ENCODE results near the gene SLC30A7.

SLC30A7 gene

GRCh38 chr1:101008229-101008834 lies 112.4 kb downstream of the SLC30A7 start:
- no peak for DNase-seq (ENCODE audit: low spot score)
- no peak overlapping the region for H3K27ac ChIP-seq

GRCh38 chr1:101013776-101014175 lies 117.9 kb downstream of the SLC30A7 start:
- no peak for DNase-seq (ENCODE audit: low spot score)
- Histone ChIP-seq H3K4me3 (no peak overlapping the region), H3K27ac (no peak overlapping the region)
- TF ChIP-seq CTCF (IDR thresholded peaks at IDR 0.05): no peak

More at GRCh38 chr1:101008229-101008834, 112.4 kb downstream of the SLC30A7 start:
- TF ChIP-seq CTCF (IDR thresholded peaks at IDR 0.05): no peak
- H3K4me3 ChIP-seq: no peak overlapping the region

DNA sequence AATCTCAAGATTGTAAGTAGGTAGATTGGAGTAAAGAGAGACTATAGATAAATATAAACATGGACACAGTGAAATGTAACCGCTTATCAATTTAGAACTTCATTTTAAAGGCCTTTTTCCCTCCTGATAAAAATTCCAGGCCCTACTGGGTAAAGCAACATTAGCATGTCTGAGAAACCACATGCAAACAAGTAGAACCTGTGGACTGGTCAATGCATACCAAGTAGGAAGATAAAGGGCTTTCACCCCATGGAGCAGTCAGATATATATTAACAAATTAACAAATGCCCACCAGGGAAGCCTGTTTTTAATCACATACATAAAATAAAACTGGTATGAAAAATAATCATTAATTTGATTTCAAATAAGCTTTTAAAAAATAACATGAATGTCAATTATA lies 121.6 kb downstream of the SLC30A7 start:
- no peak for DNase-seq (ENCODE audit: low spot score)
- no peak for TF ChIP-seq CTCF (IDR thresholded peaks at IDR 0.05)
- no peak overlapping the region for H3K4me3 ChIP-seq
- no peak overlapping the region for H3K27ac ChIP-seq

DNA sequence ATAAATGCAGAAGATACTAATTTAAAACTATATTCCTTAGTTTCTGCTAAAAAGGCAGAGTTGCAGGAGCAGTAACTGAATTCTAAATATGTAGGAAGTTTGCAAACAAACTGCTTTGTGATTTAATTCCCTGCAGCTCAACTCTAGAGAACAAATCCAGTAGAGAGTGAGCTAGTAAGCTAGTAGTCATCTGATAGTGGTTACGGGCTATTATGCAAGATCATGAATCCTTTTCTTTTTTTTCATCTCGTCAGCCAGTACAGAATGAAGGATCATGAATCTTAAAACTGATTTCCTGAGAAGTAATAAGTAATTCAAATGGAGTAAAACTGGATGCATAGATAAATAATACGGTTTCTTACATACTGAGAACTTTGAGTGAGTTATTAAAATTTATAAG lies 126.4 kb downstream of the SLC30A7 start:
- DNase-seq (ENCODE audit: low spot score): no peak
- no peak overlapping the region for H3K4me3 ChIP-seq
- H3K27ac ChIP-seq: no peak overlapping the region
- no peak for TF ChIP-seq CTCF (IDR thresholded peaks at IDR 0.05)

DNA sequence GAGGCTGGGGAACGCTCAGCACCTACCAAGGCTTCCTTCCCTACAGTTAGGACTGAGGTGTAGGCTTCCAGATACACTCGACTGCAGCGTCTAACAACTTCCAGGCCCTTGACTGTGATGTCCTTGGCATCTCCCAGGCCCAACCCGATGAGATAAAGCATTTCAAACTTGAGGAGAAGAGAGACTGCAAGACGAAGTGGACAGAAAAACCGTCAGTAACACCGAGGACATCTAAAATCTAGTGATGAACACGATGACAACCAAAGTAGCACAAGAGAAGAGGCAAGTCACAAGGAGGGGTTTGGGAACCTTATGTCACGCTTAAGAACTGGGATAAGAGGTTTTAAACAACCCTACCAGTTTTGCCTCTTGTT lies 129.4 kb downstream of the SLC30A7 start:
- no peak for DNase-seq (ENCODE audit: low spot score)
- H3K4me3 ChIP-seq: peak overlapping the region; percentile 75
- no peak for TF ChIP-seq CTCF (IDR thresholded peaks at IDR 0.05)
- H3K27ac ChIP-seq: peak overlapping the region; percentile 58 to 81

DNA sequence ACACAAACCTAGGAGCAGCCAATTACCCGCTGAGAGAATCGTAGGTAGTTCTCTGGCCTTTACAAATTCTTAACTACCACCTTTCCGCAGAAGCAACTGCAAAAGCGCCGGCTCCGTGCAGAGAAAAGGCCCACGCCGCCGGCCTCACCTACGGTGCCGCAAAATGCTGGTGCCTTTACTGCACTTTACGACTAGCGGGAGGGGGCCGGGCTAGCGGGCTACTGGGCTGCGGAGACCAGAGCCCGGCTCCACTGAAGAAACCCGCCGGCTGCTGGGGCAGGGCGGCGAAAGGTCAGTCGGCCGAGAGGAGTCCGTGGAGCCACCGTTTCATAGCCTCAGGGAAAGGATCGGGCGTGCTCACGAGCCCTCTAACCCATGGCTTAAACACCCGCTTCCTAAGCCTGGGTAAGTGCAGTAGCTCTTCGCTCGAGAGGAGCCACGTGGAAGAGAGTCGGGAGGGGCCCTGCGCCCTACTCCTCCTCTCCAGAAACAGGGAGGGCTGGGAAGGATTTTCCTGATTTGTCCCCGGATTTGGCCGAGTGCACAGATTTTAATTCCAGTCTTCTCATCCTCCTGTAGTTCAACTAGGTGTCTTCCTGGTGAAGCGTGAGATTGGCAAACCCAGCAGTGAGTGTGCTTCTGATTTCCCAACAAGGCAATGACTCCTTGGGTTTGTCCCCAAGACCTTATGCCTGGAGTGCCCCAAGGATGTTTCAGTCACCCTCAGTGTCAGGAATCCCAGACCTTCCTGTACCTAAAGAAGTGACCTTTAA lies 130.0 kb downstream of the SLC30A7 start, which contains the start of gene DPH5:
DPH5 (minus strand) TSS at position 128 of the 773 bp plus-strand sequence. CDS start 341 bp downstream, outside the sequence.
- TF ChIP-seq CTCF (IDR thresholded peaks at IDR 0.05): no peak
- Histone ChIP-seq H3K27ac (peak within 1 kb of the TSS; percentile 58 to 81), H3K4me3 (peak within 1 kb of the TSS; percentile 75)
- DNase-seq (ENCODE audit: low spot score): peak; percentile 91

- no peak for TF ChIP-seq CTCF (IDR thresholded peaks at IDR 0.05)
- Histone ChIP-seq H3K4me3 (peak overlapping the region; percentile 75), H3K27ac (peak overlapping the region in 1 of 2 donors; percentile 81)
- no peak for DNase-seq (ENCODE audit: low spot score)
These were observed 130.5 kb downstream of the SLC30A7 start for GRCh38 chr1:101026430-101026788.

All from coronary artery (tissue), 2 donors.